Measurements from ENCODE around the gene CABCOCO1.

Gene CABCOCO1

GRCh38 chr10:61662794-61663259, at the start of gene CABCOCO1:
CABCOCO1 (plus strand) TSS chr10:61662929; CDS start chr10:61662973, 44 bp downstream.
- peak; percentile 34 for DNase-seq

- no peak for DNase-seq
Measured at GRCh38 chr10:61613665-61614064, 49.1 kb upstream of the CABCOCO1 start.

GRCh38 chr10:61616611-61617010, 46.1 kb upstream of the CABCOCO1 start:
- DNase-seq = no peak

DNA sequence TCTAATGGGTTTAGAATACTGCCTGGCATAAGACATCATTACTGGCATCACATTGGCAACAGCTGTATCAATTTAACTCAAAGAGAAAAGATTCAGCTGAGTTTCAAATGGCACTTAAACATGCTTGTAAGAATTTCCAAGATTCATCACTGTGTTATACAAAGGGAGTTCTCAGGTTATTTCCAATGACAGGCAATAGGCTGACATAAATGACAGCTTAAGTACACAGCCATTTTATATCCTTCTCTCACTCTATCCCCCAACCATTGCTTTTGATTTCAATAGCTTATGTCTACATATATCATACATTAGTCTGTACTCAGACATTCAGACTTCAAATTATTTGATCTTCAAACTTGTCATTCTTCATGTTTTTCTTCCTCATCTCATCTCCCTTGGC, 45.5 kb upstream of the CABCOCO1 start:
- DNase-seq = no peak

GRCh38 chr10:61617586-61617985, 45.1 kb upstream of the CABCOCO1 start:
- no peak for DNase-seq

DNA sequence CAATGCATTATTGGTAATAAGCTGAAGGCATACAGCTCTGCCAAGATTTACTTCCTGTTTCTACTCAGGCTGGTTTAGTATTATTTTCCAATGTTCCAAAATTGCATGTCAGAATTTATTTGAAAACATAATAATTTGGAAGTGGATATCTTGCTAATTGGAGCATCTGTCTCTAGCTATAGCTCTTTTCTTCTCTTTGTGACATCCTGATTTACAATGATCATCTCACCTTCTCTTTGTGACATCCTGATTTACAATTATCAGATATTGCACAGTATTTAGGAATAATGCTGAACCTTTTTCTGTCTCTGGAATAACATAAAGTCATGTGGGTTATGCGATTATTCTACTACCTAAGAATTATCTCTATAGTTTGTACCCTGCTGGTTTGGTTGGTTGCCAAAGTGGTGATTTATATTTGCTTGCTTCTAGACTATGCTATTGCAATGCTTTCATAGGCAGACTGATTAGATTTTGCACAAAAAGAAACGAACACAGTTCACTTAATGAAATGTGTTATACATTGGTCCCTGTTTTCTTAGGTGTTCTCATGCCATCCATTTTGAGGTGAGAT, 44.3 kb upstream of the CABCOCO1 start:
- DNase-seq = no peak

DNA sequence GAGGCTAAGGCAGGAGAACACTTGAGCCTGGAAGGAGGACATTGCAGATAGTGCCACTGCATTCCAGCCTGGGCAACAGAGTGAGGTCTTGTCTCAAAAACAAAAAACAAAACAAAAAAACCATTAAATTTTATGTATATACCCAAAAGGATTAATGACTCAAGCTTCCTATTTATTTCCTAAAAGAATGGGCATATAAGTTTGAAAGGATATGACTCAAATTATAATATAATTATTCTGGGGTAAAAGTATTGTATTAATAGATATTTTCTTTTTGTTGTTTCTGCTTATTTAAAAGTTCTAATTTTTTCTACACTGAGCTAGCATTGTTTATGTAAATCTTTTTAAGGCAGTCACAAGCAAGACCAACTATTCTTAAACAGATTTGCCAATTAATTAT, 42.2 kb upstream of the CABCOCO1 start:
- no peak for DNase-seq

GRCh38 chr10:61621605-61622051, 41.1 kb upstream of the CABCOCO1 start:
- no peak for DNase-seq

- DNase-seq = no peak
Measured at GRCh38 chr10:61623161-61623560, 39.6 kb upstream of the CABCOCO1 start.

DNA sequence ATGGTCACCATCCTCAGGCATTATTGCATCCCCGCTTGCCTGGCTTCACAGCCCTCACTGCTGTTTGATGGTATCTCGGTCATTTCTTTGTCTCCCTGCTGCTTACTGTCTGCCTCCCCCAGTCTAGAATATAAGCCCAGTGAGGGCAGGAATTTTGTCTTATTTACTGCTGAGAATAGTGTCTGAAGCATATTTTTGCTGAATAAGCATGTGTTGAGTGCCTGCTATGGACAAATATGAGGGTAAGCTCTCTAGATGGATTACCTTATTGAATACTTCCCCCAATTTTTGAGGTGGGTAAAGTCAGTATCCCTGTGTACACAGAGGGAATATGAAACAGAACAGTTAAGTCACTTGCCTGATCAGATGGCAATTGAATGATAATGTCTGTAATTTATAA, 36.5 kb upstream of the CABCOCO1 start:
- no peak for DNase-seq

GRCh38 chr10:61627266-61627665, 35.5 kb upstream of the CABCOCO1 start:
- no peak for DNase-seq

DNA sequence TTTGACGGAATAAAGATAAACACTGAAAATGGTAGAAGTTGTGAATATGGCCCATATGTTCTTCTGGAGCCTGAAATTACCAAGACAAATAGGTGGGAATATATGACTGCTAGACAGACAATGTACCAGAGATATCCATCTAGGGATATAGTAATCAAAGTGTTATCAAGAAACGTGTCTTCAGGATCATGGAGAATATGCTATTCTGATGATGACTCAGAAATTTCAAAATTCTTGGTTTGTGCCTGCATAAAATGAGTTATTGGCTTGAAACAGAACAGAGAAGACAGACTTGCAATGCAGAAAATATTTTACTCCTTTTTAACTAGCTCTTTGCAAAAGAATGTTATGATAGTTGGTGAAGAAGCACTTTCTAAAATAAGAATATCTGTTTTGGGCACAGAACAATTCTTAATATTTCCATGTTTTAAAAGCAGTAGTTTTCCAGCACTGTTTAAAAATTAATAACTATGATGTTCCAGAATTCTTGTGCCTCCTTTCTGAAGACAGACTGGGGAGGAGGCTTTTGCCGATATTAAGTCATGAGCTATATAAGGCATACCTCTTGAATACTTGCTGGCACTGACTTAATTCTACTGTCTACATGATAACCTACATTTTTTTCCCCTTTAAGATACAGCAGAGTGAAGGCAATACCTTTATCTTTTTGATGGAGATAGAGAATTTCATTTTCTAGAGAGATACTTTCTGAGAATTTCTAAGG, 34.4 kb upstream of the CABCOCO1 start:
- DNase-seq = no peak

DNA sequence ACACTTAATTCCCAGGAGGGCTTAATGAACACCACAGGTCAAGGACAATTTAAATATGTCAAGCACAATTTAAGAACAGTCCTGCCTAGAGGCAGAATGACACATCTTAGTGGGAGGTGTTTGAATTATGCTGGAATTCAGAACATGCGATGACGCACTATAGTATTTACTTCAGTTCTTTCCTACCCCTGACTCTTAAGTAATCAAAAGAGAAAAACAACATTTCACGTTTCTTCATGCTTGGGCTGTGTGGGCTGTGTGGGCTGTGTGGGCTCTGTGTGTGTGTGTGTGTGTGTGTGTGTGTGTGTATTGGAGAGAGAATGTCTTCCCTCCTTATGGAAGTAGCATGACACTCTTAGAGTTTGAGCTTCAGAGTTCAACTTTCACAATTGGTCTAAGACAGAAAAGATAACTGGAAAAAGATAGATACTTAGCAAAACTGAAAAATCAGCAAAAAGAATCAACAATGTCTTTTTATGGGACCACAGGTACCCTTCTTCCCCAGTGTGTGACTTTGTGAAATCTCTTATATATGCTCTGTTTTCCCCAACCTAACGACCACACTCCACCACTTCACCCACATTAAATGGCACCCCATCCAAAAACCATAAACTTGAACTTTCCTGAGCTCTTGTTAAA, 33.7 kb upstream of the CABCOCO1 start:
- DNase-seq = no peak

DNA sequence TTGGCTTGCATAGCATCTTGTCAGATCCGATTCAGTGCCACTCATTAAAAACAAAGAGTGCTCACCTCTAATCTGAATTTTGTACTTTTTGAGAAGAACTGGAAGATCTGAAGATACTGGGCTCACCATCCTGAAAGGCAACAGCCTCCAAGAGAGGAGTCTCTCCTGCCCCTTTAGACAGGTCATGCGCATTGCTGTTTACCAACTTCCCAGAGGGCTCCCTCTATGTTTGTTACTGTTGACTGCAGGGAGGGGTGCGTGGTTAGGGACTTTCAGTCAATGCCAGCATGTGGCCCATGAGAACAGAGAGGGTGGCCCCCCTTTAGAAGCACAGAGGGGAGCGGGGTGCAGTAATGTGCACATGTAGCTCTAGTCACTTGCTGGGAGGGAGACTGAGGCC, 33.2 kb upstream of the CABCOCO1 start:
- no peak for DNase-seq

DNA sequence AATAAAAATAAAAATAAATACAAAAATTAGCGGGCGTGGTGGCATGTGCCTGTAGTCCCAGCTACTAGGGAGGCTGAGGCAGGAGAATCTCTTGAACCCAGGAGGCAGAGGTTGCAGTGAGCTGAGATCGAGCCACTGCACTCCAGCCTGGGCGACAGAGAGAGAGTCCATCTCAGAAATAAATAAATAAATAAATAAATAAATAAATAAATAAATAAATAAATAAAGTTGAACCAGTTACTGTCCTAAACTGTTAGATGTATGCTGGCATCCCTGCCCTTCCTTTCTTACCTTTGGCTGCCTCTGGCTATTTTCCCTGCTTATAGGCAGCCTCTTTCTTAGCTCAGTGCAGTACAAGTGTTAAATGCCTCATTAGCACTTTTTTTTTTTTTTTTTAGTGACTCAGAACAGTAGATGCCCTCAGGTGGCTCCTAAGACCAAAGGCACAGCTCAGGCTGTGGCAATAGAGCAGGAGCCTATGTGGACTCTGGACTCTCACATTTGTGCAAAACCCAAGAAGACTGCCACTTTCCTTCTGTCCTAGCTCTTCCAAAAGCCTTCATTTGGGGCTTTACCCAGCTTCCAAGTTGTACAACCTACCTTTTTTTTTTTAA, 30.6 kb upstream of the CABCOCO1 start:
- no peak for DNase-seq

- DNase-seq = no peak
Measured at GRCh38 chr10:61633665-61634064, 29.1 kb upstream of the CABCOCO1 start.

DNA sequence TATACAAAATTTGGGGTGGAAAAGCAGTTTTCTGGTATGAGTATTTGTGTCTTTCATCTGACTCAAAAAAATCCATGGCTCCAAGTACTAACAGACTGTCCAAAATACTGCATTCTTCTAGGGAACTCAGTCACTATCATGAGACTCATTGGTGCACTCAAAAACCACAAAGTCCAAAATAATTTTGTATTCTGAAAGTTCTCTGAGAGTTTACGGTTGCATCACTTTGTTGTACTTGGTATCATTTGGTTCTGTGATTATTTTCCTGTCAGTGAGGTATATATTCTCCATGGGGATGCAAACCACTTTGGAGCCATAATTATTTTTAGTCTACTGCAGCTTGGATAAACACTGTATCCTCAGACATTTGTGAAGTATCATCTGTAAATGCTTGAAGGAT, 28.0 kb upstream of the CABCOCO1 start:
- no peak for DNase-seq

- DNase-seq = no peak
Measured at GRCh38 chr10:61635471-61635870, 27.3 kb upstream of the CABCOCO1 start.

GRCh38 chr10:61635932-61636331, 26.8 kb upstream of the CABCOCO1 start:
- no peak for DNase-seq

DNA sequence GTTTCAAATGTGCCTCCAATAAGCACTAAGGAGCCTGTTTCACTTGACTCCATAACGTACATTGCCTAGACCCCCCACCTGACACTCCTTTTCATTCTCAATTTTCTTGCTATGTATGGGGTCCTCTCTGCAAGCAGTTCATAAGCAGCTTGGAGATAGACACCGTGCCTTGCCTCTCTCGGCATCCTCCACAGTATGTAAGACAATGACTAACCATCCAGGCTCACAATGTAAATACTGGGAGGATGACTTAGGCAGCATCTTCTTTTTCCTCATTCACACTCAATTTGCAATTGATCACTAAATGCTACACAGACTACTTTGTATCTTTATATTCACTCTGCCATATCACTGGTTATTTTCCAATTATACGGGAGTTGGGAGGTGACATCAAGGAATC, 22.8 kb upstream of the CABCOCO1 start:
- DNase-seq = no peak

DNA sequence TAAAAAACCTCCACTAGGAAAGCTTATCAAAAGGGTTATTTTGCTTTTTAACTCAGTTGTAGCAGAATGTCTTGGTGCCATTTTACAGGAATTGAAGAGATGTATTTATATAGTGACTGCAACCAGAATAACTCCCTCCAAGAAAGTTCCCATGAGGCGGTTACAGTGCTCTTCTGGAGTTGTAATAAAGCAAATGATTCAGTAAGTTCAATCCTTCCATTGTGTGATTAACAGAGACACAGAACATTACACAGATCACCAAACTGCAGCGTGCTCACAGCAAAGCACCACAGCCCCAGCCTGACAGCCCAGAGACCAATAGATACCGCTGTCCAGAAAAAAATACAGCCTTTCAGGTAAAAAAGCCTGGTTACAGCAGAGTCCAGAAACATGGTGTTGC, 21.9 kb upstream of the CABCOCO1 start:
- no peak for DNase-seq

DNA sequence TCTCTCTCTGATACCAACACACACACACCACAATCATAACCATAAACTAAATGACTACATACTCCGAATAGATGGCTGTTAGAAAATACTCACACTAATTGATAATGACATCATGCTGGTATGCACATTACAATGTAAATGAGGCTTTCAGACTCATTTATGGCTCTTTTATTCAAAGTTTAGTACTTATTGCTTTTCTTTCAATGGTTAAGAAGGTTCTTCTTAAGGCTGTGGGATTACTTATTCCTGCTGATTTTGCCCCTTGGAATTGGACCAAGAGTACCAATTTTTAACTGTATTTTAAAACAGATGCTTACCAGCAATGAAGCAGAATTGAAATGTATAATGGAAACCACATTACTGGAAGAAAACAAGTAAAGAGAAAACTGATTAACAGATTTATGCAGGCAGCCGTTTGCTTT, 20.6 kb upstream of the CABCOCO1 start:
- DNase-seq = no peak

- no peak for DNase-seq
Measured at GRCh38 chr10:61642676-61643075, 20.1 kb upstream of the CABCOCO1 start.

- DNase-seq = no peak
Measured at GRCh38 chr10:61643316-61643751, 19.4 kb upstream of the CABCOCO1 start.
